Esophagus squamous epithelium (tissue), 4 donors: ENCODE measurements around the gene PLG.

ENCODE experiments used
- POLR2A ChIP-seq, 4 donors: fragments of 450-650 bp; IDR thresholded peaks; one replicate each; pipeline ENCODE4 v1.6.1; 2017; ENCODE audit warnings: antibody characterized with exemption in 4 of 4, mild to moderate bottlenecking in 4 of 4, moderate library complexity in 3 of 4
- TF ChIP-seq, protein P1 (sequence below), 6 experiments: fragments of 450-650 bp in 4 of 6; fragments of 200-600 bp in 2 of 6; sonication (generic) in 2 of 6; IDR thresholded peaks; one replicate each; pipeline ENCODE4 v1.5.1; 2016 to 2019; ENCODE audit warnings: antibody characterized with exemption in 6 of 6, mild to moderate bottlenecking in 4 of 6, moderate library complexity in 4 of 6

GRCh38 chr6:160692369-160692959 is 9.6 kb upstream of the PLG start:
- no peak for TF ChIP-seq POLR2A (IDR thresholded peaks at IDR 0.05)
- TF ChIP-seq, protein P1, sequence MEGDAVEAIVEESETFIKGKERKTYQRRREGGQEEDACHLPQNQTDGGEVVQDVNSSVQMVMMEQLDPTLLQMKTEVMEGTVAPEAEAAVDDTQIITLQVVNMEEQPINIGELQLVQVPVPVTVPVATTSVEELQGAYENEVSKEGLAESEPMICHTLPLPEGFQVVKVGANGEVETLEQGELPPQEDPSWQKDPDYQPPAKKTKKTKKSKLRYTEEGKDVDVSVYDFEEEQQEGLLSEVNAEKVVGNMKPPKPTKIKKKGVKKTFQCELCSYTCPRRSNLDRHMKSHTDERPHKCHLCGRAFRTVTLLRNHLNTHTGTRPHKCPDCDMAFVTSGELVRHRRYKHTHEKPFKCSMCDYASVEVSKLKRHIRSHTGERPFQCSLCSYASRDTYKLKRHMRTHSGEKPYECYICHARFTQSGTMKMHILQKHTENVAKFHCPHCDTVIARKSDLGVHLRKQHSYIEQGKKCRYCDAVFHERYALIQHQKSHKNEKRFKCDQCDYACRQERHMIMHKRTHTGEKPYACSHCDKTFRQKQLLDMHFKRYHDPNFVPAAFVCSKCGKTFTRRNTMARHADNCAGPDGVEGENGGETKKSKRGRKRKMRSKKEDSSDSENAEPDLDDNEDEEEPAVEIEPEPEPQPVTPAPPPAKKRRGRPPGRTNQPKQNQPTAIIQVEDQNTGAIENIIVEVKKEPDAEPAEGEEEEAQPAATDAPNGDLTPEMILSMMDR (IDR thresholded peaks at IDR 0.05): peak in 1 of 6 experiments; percentile 33
